WTC11 (cell line): ENCODE measurements around the gene MRNIP. TPM values are rescaled to one million over a fixed set of nuclear protein-coding genes. Genes with fewer than 3 reads are reported as not detected.

Experiments
- ATAC-seq: fragments of 200-7000 bp; cut with Tn5 transposase; 2 replicates; pipeline ENCODE4 v1.10.0; 2021; ENCODE audit warnings: mild to moderate bottlenecking, moderate library complexity
- CTCF ChIA-PET: fragments of 300-600 bp; sonication (Branson Sonifier 250); formaldehyde crosslinking; loops from one replicate; lab custom pipeline; 2021; ENCODE audit warnings: antibody characterized with exemption; lab: Charles Lee
- POLR2A ChIA-PET: fragments of 350-600 bp; sonication (Branson Sonifier 250); formaldehyde crosslinking; loops from one replicate; lab custom pipeline; 2021; ENCODE audit warnings: antibody characterized with exemption; lab: Charles Lee
- DNase-seq: peaks from one replicate; pipeline ENCODE4 v3.0.0; 2021; ENCODE audit warnings: low spot score
- H3K27ac Mint-ChIP-seq: 2 replicates; pipeline ENCODE4 v1.8.0; 2021; ENCODE audit warnings: mixed read lengths
- H3K27me3 Mint-ChIP-seq: 2 replicates; pipeline ENCODE4 v1.8.0; 2021; ENCODE audit warnings: low read depth, mild to moderate bottlenecking, moderate library complexity, mixed read lengths
- H3K36me3 Mint-ChIP-seq: 2 replicates; pipeline ENCODE4 v1.8.0; 2021; ENCODE audit warnings: mixed read lengths
- H3K4me1 Mint-ChIP-seq: 2 replicates; pipeline ENCODE4 v1.8.0; 2022; ENCODE audit warnings: mixed read lengths
- H3K4me3 Mint-ChIP-seq: 2 replicates; pipeline ENCODE4 v1.8.0; 2021; ENCODE audit warnings: mild to moderate bottlenecking, moderate library complexity, mixed read lengths
- H3K9me3 Mint-ChIP-seq: 2 replicates; pipeline ENCODE4 v1.8.0; 2021; ENCODE audit warnings: mixed read lengths
- ATF1 ChIP-seq: sonication (generic); formaldehyde crosslinking; IDR thresholded peaks from 2 replicates; pipeline ENCODE4 v1.8.1; 2023; ENCODE audit warnings: mild to moderate bottlenecking, moderate library complexity, missing genetic modification reagents
- CREB1 ChIP-seq: sonication (generic); formaldehyde crosslinking; IDR thresholded peaks from 2 replicates; pipeline ENCODE4 v1.8.0; 2023; ENCODE audit warnings: mild to moderate bottlenecking, missing genetic modification reagents
- EMX1 ChIP-seq: fragments of 250-450 bp; sonication (Bioruptor Pico); IDR thresholded peaks from 2 replicates; pipeline ENCODE4 v1.8.0; 2021; ENCODE audit warnings: mild to moderate bottlenecking
- ESRRA ChIP-seq: sonication (generic); formaldehyde crosslinking; IDR thresholded peaks from 2 replicates; pipeline ENCODE4 v1.8.1; 2022; ENCODE audit warnings: mild to moderate bottlenecking, missing genetic modification reagents, borderline replicate concordance
- FOXK1 ChIP-seq: sonication (generic); formaldehyde crosslinking; IDR thresholded peaks from 2 replicates; pipeline ENCODE4 v1.8.0; 2022; ENCODE audit warnings: mild to moderate bottlenecking, moderate library complexity, missing genetic modification reagents
- GRHL2 ChIP-seq: fragments of 250-450 bp; sonication (Bioruptor Pico); IDR thresholded peaks from 2 replicates; pipeline ENCODE4 v1.8.0; 2022; ENCODE audit warnings: mild to moderate bottlenecking, moderate library complexity; ENCODE audit not compliant: insufficient replicate concordance, severe bottlenecking
- GTF2I ChIP-seq: fragments of 250-450 bp; sonication (Bioruptor Pico); conservative IDR thresholded peaks from 2 replicates; pipeline ENCODE4 v1.4.0; 2021; ENCODE audit warnings: mild to moderate bottlenecking
- JUN ChIP-seq: sonication (generic); formaldehyde crosslinking; IDR thresholded peaks from 2 replicates; pipeline ENCODE4 v1.8.0; 2023; ENCODE audit warnings: mild to moderate bottlenecking, missing genetic modification reagents
- MXD4 ChIP-seq: fragments of 250-450 bp; sonication (Bioruptor Pico); IDR thresholded peaks from 2 replicates; pipeline ENCODE4 v1.8.0; 2021; ENCODE audit warnings: mild to moderate bottlenecking, moderate library complexity, borderline replicate concordance
- OVOL2 ChIP-seq: fragments of 250-450 bp; sonication (Bioruptor Pico); IDR thresholded peaks from 2 replicates; pipeline ENCODE4 v1.9.0; 2021; ENCODE audit warnings: mild to moderate bottlenecking, borderline replicate concordance
- PRRX2 ChIP-seq: fragments of 250-450 bp; sonication (Bioruptor Pico); IDR thresholded peaks from 2 replicates; pipeline ENCODE4 v1.8.0; 2021; ENCODE audit warnings: mild to moderate bottlenecking
- RORB ChIP-seq: fragments of 250-450 bp; sonication (Bioruptor Pico); IDR thresholded peaks from 2 replicates; pipeline ENCODE4 v1.9.0; 2021; ENCODE audit warnings: mild to moderate bottlenecking
- ZBTB21 ChIP-seq: sonication (generic); formaldehyde crosslinking; IDR thresholded peaks from 2 replicates; pipeline ENCODE4 v1.8.1; 2023; ENCODE audit warnings: mild to moderate bottlenecking, missing genetic modification reagents, borderline replicate concordance
- ZNF317 ChIP-seq: sonication (generic); formaldehyde crosslinking; IDR thresholded peaks from 2 replicates; pipeline ENCODE4 v1.8.1; 2023; ENCODE audit warnings: low read depth, mild to moderate bottlenecking, moderate library complexity, missing genetic modification reagents, borderline replicate concordance
- ZNF396 ChIP-seq: fragments of 250-450 bp; sonication (Bioruptor Pico); IDR thresholded peaks from 2 replicates; pipeline ENCODE4 v1.8.0; 2021; ENCODE audit warnings: mild to moderate bottlenecking, moderate library complexity, borderline replicate concordance
- ZNF671 ChIP-seq: fragments of 250-450 bp; sonication (Bioruptor Pico); IDR thresholded peaks from 2 replicates; pipeline ENCODE4 v1.8.0; 2021; ENCODE audit warnings: mild to moderate bottlenecking
- total RNA-seq: library from RNA; stranded (reverse); gene quantifications from 3 replicates; pipeline ENCODE4 v1.2.3, GENCODE V29; 2021
- TF ChIP-seq, protein P1 (sequence below): sonication (generic); formaldehyde crosslinking; IDR thresholded peaks from 2 replicates; pipeline ENCODE4 v1.8.1; 2023; ENCODE audit warnings: mild to moderate bottlenecking, missing genetic modification reagents, borderline replicate concordance
- TF ChIP-seq, protein P2 (sequence below): sonication (generic); formaldehyde crosslinking; IDR thresholded peaks from 2 replicates; pipeline ENCODE4 v1.8.0; 2023; ENCODE audit warnings: missing genetic modification reagents
- TF ChIP-seq, protein P3 (sequence below): sonication (generic); formaldehyde crosslinking; IDR thresholded peaks from 2 replicates; pipeline ENCODE4 v1.8.1; 2023; ENCODE audit warnings: mild to moderate bottlenecking, moderate library complexity, missing genetic modification reagents
- TF ChIP-seq, protein P4 (sequence below): sonication (generic); formaldehyde crosslinking; IDR thresholded peaks from 2 replicates; pipeline ENCODE4 v1.8.1; 2023; ENCODE audit warnings: mild to moderate bottlenecking, missing genetic modification reagents, moderate library complexity
- TF ChIP-seq, protein P5 (sequence below): fragments of 250-450 bp; sonication (Bioruptor Pico); IDR thresholded peaks from 2 replicates; pipeline ENCODE4 v2.1.2; 2022; ENCODE audit warnings: mild to moderate bottlenecking, moderate library complexity
- TF ChIP-seq, protein P6 (sequence below): sonication (generic); formaldehyde crosslinking; IDR thresholded peaks from 2 replicates; pipeline ENCODE4 v1.8.1; 2023; ENCODE audit warnings: mild to moderate bottlenecking, missing genetic modification reagents, moderate library complexity
- TF ChIP-seq, protein P7 (sequence below): fragments of 250-450 bp; sonication (Bioruptor Pico); IDR thresholded peaks from 2 replicates; pipeline ENCODE4 v1.9.0; 2021; ENCODE audit warnings: moderate library complexity, mild to moderate bottlenecking, inconsistent platforms, borderline replicate concordance
- TF ChIP-seq, protein P8 (sequence below): sonication (generic); formaldehyde crosslinking; IDR thresholded peaks from 2 replicates; pipeline ENCODE4 v1.8.0; 2022; ENCODE audit warnings: mild to moderate bottlenecking, missing genetic modification reagents

The MRNIP gene
- total RNA-seq, 1 experiment from 2014 or later, result 42.0 TPM

DNA sequence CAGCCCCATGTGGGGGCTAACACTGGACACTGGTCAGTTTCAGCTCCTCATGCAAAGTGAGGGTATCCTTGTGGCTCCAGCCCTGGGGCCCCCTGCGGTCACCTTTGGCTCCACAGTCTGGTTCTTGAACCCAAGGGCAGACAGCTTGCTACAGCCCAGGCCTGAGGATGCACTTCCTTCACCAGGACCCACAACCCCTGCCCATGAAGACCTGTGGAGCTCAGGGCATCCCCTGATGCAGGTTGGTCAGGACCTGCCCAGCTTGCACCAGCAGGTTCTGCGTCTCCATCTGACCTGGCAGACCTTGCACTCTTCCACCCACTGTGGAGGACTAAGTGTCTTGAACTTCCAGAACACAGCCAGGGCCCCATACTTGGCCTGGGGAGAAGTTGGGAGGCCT is 3.7 kb upstream of the MRNIP start:
- H3K9me3 Mint-ChIP-seq, result peaks cover 7% of the 10 kb centered on the region
- no peak for ATAC-seq
- peaks cover 40% of the 10 kb centered on the region for H3K36me3 Mint-ChIP-seq
- H3K4me3 Mint-ChIP-seq, result no peak overlapping the region
- no peaks in the 10 kb centered on the region; the same call in 1 of the 2 replicates for H3K27me3 Mint-ChIP-seq
- POLR2A ChIA-PET, result no interaction called here
- CTCF ChIA-PET, result no interaction called here
- H3K27ac Mint-ChIP-seq, result no peak overlapping the region
- DNase-seq, result no peak
- peaks cover 20% of the 10 kb centered on the region for H3K4me1 Mint-ChIP-seq
- TF ChIP-seq, protein P1, sequence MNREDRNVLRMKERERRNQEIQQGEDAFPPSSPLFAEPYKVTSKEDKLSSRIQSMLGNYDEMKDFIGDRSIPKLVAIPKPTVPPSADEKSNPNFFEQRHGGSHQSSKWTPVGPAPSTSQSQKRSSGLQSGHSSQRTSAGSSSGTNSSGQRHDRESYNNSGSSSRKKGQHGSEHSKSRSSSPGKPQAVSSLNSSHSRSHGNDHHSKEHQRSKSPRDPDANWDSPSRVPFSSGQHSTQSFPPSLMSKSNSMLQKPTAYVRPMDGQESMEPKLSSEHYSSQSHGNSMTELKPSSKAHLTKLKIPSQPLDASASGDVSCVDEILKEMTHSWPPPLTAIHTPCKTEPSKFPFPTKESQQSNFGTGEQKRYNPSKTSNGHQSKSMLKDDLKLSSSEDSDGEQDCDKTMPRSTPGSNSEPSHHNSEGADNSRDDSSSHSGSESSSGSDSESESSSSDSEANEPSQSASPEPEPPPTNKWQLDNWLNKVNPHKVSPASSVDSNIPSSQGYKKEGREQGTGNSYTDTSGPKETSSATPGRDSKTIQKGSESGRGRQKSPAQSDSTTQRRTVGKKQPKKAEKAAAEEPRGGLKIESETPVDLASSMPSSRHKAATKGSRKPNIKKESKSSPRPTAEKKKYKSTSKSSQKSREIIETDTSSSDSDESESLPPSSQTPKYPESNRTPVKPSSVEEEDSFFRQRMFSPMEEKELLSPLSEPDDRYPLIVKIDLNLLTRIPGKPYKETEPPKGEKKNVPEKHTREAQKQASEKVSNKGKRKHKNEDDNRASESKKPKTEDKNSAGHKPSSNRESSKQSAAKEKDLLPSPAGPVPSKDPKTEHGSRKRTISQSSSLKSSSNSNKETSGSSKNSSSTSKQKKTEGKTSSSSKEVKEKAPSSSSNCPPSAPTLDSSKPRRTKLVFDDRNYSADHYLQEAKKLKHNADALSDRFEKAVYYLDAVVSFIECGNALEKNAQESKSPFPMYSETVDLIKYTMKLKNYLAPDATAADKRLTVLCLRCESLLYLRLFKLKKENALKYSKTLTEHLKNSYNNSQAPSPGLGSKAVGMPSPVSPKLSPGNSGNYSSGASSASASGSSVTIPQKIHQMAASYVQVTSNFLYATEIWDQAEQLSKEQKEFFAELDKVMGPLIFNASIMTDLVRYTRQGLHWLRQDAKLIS (CRISPR knock-in tag), result no peak
- TF ChIP-seq GRHL2 (CRISPR knock-in tag) (no peak), GTF2I (no peak), JUN (CRISPR knock-in tag) (no peak), PRRX2 (CRISPR knock-in tag) (no peak), ATF1 (CRISPR knock-in tag) (no peak), ZNF671 (CRISPR knock-in tag) (no peak), ZBTB21 (no peak), FOXK1 (CRISPR knock-in tag) (no peak), RORB (CRISPR knock-in tag) (no peak), ZNF317 (CRISPR knock-in tag) (no peak), ZNF396 (CRISPR knock-in tag) (no peak), MXD4 (CRISPR knock-in tag) (no peak), OVOL2 (CRISPR knock-in tag) (no peak)
- TF ChIP-seq, protein P2, sequence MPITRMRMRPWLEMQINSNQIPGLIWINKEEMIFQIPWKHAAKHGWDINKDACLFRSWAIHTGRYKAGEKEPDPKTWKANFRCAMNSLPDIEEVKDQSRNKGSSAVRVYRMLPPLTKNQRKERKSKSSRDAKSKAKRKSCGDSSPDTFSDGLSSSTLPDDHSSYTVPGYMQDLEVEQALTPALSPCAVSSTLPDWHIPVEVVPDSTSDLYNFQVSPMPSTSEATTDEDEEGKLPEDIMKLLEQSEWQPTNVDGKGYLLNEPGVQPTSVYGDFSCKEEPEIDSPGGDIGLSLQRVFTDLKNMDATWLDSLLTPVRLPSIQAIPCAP (CRISPR knock-in tag), result no peak
- TF ChIP-seq, protein P3, sequence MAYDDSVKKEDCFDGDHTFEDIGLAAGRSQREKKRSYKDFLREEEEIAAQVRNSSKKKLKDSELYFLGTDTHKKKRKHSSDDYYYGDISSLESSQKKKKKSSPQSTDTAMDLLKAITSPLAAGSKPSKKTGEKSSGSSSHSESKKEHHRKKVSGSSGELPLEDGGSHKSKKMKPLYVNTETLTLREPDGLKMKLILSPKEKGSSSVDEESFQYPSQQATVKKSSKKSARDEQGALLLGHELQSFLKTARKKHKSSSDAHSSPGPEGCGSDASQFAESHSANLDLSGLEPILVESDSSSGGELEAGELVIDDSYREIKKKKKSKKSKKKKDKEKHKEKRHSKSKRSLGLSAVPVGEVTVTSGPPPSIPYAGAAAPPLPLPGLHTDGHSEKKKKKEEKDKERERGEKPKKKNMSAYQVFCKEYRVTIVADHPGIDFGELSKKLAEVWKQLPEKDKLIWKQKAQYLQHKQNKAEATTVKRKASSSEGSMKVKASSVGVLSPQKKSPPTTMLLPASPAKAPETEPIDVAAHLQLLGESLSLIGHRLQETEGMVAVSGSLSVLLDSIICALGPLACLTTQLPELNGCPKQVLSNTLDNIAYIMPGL (CRISPR knock-in tag), result no peak
- TF ChIP-seq, protein P4, sequence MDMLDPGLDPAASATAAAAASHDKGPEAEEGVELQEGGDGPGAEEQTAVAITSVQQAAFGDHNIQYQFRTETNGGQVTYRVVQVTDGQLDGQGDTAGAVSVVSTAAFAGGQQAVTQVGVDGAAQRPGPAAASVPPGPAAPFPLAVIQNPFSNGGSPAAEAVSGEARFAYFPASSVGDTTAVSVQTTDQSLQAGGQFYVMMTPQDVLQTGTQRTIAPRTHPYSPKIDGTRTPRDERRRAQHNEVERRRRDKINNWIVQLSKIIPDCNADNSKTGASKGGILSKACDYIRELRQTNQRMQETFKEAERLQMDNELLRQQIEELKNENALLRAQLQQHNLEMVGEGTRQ (CRISPR knock-in tag), result no peak
- TF ChIP-seq, protein P5, sequence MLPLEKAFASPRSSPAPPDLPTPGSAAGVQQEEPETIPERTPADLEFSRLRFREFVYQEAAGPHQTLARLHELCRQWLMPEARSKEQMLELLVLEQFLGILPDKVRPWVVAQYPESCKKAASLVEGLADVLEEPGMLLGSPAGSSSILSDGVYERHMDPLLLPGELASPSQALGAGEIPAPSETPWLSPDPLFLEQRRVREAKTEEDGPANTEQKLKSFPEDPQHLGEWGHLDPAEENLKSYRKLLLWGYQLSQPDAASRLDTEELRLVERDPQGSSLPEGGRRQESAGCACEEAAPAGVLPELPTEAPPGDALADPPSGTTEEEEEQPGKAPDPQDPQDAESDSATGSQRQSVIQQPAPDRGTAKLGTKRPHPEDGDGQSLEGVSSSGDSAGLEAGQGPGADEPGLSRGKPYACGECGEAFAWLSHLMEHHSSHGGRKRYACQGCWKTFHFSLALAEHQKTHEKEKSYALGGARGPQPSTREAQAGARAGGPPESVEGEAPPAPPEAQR (CRISPR knock-in tag), result no peak

DNA sequence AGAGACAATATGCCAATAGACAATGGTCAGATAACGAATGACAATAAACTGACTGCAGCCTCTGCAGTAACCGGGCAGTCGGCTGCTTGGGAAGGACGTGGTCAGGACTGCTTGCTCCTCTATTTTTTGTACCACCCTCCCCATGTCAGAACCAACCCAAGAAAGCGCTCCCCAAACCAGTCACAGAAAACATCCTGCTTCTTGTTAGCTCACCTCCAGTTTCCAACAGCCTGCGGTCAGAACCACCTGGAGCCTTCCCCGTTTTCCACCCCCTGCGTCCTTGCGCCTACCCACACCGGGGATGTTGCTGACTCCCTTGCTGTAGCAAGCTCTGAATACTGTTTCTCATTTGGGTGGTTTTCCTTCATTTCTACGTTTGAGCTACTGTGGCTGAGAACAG is 1.7 kb upstream of the MRNIP start:
- ATAC-seq, result no peak
- H3K27me3 Mint-ChIP-seq, result no peaks in the 10 kb centered on the region; the same call in 1 of the 2 replicates
- no peak for DNase-seq
- POLR2A ChIA-PET, result no interaction called here
- no peak overlapping the region for H3K27ac Mint-ChIP-seq
- H3K4me1 Mint-ChIP-seq, result peaks cover 19% of the 10 kb centered on the region
- CTCF ChIA-PET, result interaction anchor here (0.8 to 1.5 kb wide), 3 partner anchors 11 to 63 kb away, joined by 3 to 5 read pairs (median 4); no protein-coding TSS in a partner anchor
- H3K36me3 Mint-ChIP-seq, result peaks cover 37% of the 10 kb centered on the region
- H3K4me3 Mint-ChIP-seq, result peak overlapping the region; percentile 94
- H3K9me3 Mint-ChIP-seq, result peaks cover 7% of the 10 kb centered on the region
- TF ChIP-seq, protein P6, sequence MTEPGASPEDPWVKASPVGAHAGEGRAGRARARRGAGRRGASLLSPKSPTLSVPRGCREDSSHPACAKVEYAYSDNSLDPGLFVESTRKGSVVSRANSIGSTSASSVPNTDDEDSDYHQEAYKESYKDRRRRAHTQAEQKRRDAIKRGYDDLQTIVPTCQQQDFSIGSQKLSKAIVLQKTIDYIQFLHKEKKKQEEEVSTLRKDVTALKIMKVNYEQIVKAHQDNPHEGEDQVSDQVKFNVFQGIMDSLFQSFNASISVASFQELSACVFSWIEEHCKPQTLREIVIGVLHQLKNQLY (CRISPR knock-in tag), result no peak
- TF ChIP-seq, protein P7, sequence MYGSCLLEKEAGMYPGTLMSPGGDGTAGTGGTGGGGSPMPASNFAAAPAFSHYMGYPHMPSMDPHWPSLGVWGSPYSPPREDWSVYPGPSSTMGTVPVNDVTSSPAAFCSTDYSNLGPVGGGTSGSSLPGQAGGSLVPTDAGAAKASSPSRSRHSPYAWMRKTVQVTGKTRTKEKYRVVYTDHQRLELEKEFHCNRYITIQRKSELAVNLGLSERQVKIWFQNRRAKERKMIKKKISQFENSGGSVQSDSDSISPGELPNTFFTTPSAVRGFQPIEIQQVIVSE (CRISPR knock-in tag), result no peak
- TF ChIP-seq EMX1 (CRISPR knock-in tag), result no peak
- no peak for TF ChIP-seq CREB1 (CRISPR knock-in tag)
- TF ChIP-seq, protein P8, sequence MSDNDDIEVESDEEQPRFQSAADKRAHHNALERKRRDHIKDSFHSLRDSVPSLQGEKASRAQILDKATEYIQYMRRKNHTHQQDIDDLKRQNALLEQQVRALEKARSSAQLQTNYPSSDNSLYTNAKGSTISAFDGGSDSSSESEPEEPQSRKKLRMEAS (CRISPR knock-in tag), result no peak
- TF ChIP-seq, protein P3 (CRISPR knock-in tag), result no peak
- TF ChIP-seq ESRRA, result no peak
